Erythroblast (primary cell): Measurements from ENCODE around the gene TCP11L1.

Source experiments
- GATA1 ChIP-seq: IDR thresholded peaks from 2 replicates; pipeline ENCODE4 v1.6.1; 2011; ENCODE audit warnings: low read depth, mild to moderate bottlenecking, control low read depth, low read length, moderate library complexity
- POLR2A ChIP-seq: IDR thresholded peaks from 2 replicates; pipeline ENCODE4 v1.6.1; 2011; ENCODE audit warnings: mild to moderate bottlenecking, low read length

DNA sequence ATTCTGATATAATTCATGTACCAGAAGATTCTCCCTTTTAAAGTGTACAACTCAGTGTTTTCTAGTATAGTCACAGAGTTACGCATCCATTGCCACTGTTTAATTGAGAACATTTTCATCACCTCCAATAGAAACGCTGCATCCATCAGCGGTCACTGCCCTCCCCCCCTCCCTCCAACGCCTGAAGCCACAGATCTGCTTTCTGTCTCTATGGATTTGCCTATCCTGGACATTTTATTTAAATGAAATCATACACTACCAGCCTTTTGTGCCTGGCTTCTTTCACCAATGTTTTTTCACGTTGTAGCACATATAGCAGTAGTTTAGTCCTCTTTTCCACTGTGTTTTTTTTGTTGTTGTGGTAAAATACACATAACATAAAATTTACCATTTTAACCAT is 22.8 kb downstream of the TCP11L1 start:
- no peak for TF ChIP-seq POLR2A
- no peak for TF ChIP-seq GATA1
